Activated naive CD4-positive, alpha-beta T cell treated with anti-CD3 and anti-CD28 coated beads, Interleukin-2, amount 10 ng/mL, durations not matched to agents 7 days and 5 days (primary cell): Measurements from ENCODE around the gene ZNF775.
A peak's percentile ranks its signal among the peaks of the same experiment; 100 is the strongest.

Experiments
- CTCF ChIA-PET: fragments of 350-600 bp; sonication (Branson Sonifier 250); formaldehyde crosslinking; loops from one replicate; lab custom pipeline; 2021; ENCODE audit warnings: antibody characterized with exemption; lab: Charles Lee
- DNase-seq: peaks from one replicate; pipeline ENCODE4 v3.0.0-alpha.2; 2020
- H3K27ac Mint-ChIP-seq: one replicate; pipeline ENCODE4 v1.8.0; 2021; ENCODE audit warnings: mild to moderate bottlenecking, moderate library complexity, mixed read lengths
- H3K27me3 Mint-ChIP-seq: one replicate; pipeline ENCODE4 v1.8.0; 2021; ENCODE audit warnings: mild to moderate bottlenecking, mixed read lengths
- H3K36me3 Mint-ChIP-seq: one replicate; pipeline ENCODE4 v1.8.0; 2021; ENCODE audit warnings: mixed read lengths
- H3K4me1 Mint-ChIP-seq: one replicate; pipeline ENCODE4 v1.8.0; 2021; ENCODE audit warnings: mixed read lengths
- H3K4me3 Mint-ChIP-seq: one replicate; pipeline ENCODE4 v1.8.0; 2021; ENCODE audit warnings: mild to moderate bottlenecking, moderate library complexity, mixed read lengths
- H3K9me3 Mint-ChIP-seq: one replicate; pipeline ENCODE4 v1.8.0; 2021; ENCODE audit warnings: mixed read lengths

The ZNF775 gene

DNA sequence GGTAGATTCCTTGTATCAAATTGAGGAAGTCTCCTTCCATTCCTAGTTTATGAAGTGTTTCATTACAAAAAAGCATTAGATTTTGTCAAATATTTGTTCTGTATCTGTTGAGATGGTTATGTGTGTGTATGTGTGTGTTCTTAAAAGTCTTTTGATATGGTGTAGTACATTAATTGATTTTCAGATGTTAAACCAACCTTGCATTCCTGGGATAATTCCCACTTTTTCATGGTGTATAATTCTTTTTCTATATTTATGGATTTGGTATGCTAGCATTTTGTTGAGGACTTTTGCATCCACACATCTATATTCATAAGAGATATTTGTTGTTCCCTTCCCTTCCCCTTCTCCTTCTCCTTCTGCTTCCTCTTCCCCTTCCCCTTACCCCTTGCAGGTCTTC lies 62.4 kb downstream of the ZNF775 start:
- Mint-ChIP-seq H3K9me3 (peaks cover 17% of the 10 kb centered on the region), H3K27ac (no peak overlapping the region)

DNA sequence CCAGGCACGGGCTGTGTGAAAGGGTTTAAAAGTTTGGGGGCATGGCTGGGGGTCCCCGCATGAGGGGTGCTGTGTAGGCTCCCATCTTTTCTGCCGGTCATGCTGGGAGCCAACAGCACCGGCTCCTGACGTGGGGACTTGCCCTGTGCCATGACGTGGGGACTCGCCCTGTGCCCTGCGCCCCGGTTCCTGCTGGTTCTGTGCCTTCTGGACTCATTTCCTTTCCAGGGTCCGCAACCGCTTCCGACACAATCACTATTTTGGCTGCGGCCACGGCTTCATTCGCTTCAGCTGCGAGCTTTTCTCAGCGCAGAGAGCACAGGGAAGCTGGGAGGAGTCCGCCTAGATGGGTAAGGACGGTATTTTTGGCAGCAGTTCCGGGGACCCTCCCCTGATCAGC lies 63.7 kb downstream of the ZNF775 start:
- CTCF ChIA-PET = no interaction called here
- Mint-ChIP-seq H3K4me3 (no peak overlapping the region), H3K36me3 (peaks cover 13% of the 10 kb centered on the region), H3K9me3 (peaks cover 17% of the 10 kb centered on the region), H3K27me3 (peaks cover 7% of the 10 kb centered on the region), H3K4me1 (peaks cover 39% of the 10 kb centered on the region), H3K27ac (no peak overlapping the region)
- DNase-seq = no peak

More for the DNA sequence above, 62.4 kb downstream of the ZNF775 start:
- Mint-ChIP-seq H3K36me3 (peaks cover 13% of the 10 kb centered on the region), H3K4me3 (no peak overlapping the region), H3K4me1 (peaks cover 26% of the 10 kb centered on the region), H3K27me3 (peaks cover 10% of the 10 kb centered on the region)
- CTCF ChIA-PET = no interaction called here
- DNase-seq = no peak

DNA sequence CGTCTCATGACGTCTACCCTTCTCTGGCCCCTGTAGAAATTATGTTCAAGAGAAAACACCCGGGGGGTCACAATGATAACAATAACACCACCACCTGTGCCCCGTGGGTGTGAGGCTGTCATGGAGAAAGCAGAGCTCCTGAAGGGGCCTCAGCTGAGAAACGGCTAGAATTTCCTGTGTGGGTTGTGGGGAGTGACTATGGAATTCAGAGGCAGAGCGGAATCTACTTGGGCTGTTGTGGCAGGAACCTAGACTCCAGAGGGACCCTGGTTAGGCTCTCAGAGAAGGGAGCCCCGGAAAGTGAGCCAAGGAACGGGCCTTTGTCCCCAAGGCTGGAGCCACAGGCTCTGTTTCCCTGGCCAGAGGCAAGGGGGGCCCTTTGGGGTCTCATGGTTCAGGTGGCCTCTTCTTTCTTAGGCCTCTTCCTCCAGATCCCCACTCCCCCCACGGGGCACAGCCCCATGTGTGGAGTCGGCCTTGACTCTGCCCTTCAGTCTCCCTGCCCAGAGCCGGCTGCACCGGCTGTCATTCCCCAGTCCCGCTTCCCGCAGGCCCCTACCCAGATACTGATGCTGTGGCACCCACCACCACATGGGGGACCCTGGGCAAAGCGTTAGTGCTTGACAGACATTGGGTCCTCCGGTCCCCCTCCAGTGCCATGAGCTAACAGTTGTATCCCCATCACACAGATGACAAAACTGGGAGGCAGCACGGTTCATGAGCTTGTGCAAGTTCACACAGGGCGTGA lies 64.8 kb downstream of the ZNF775 start:
- Mint-ChIP-seq H3K36me3 (peaks cover 13% of the 10 kb centered on the region), H3K9me3 (peaks cover 17% of the 10 kb centered on the region), H3K27ac (no peak overlapping the region), H3K4me3 (no peak overlapping the region), H3K27me3 (peaks cover 7% of the 10 kb centered on the region), H3K4me1 (peaks cover 51% of the 10 kb centered on the region)
- CTCF ChIA-PET = no interaction called here
- no peak for DNase-seq

DNA sequence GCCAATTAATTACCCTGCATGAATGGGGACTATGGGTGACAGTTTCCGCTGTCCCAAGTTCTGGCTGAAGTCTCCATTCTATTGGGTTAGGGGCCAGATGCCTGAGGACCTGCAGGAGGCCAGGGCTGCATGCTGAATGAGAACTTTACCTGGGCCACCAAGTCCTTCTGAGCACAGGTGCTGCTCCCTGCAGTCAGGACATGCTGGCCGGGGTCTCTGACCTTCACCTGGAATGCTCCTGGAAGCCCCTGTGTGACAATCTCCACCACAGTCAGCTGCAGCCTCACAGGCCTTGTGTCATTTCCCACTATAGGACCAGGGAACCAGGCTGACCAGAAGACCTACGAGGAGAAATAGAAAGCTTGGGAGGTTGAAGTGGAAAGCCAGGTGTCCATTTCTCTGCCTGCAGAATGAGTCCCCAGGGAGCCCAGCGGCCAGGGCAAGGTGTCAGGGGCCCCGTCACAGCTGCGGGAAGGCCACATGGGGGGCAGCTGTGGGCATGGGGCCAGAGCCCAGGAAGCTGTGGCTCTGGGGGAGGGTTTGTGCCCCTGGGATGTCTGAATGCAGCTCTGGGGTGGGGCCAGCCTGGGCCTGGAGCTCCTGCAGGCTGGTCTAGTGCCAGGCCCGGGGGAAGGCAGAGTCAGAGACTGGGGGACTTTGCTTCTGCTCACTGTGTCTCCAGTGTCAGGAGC lies 65.7 kb downstream of the ZNF775 start:
- Mint-ChIP-seq H3K4me3 (no peak overlapping the region), H3K4me1 (peaks cover 51% of the 10 kb centered on the region), H3K27me3 (peaks cover 7% of the 10 kb centered on the region), H3K36me3 (peaks cover 13% of the 10 kb centered on the region), H3K27ac (no peak overlapping the region), H3K9me3 (peaks cover 17% of the 10 kb centered on the region)
- CTCF ChIA-PET = interaction anchor here (0.6 to 2.6 kb wide), 3 partner anchors 117 to 314 kb away, joined by 3 to 12 read pairs (median 6); no protein-coding TSS in a partner anchor
- DNase-seq = no peak

DNA sequence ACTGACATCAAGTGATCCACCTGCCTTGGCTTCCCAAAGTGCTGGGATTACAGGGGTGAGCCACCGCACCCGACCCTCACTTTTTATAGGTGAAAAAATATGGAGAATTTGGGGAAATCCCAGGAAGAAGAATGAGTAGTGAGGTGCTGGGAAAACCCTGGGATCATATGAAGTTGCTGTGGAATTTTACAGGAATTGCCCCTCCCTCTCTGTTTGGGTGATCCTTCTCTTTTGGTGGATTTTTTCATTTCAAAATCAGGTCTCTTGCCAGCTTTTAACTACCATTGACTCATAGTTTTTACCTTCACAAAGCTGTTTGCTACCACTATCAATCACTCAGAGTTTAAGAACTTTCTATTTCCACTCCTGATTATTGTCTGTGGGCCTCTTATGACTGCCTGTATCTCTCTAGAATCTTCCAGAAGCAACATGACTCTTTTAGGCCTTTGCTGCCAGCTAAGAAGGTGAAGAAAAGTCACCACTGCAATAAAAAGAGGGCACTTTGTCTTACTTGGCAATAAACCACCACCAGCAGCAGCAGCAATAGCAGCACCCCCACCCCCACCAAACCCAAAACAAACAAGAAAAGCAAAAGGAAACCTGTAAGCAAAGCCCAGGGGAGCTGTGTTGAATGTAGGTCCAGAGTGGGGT lies 67.3 kb downstream of the ZNF775 start:
- peaks cover 48% of the 10 kb centered on the region for H3K4me1 Mint-ChIP-seq
- H3K36me3 Mint-ChIP-seq = peaks cover 19% of the 10 kb centered on the region
- H3K27me3 Mint-ChIP-seq = peaks cover 7% of the 10 kb centered on the region
- peak; percentile 39 for DNase-seq
- peak overlapping the region; percentile 29 for H3K27ac Mint-ChIP-seq
- CTCF ChIA-PET = interaction anchor here (0.9 to 2.6 kb wide), 8 partner anchors 65 to 334 kb away, joined by 3 to 12 read pairs (median 6); partner anchors contain the start of gene GIMAP4
- H3K9me3 Mint-ChIP-seq = peaks cover 12% of the 10 kb centered on the region
- no peak overlapping the region for H3K4me3 Mint-ChIP-seq
